HG03571 (cell line): ENCODE measurements around the gene CLEC2L.

Source experiments
- ATAC-seq: cut with Tn5 transposase; IDR thresholded peaks from one replicate; pipeline ENCODE4 v1.9.1; 2021; ENCODE audit not compliant: unreplicated experiment

Gene CLEC2L

DNA sequence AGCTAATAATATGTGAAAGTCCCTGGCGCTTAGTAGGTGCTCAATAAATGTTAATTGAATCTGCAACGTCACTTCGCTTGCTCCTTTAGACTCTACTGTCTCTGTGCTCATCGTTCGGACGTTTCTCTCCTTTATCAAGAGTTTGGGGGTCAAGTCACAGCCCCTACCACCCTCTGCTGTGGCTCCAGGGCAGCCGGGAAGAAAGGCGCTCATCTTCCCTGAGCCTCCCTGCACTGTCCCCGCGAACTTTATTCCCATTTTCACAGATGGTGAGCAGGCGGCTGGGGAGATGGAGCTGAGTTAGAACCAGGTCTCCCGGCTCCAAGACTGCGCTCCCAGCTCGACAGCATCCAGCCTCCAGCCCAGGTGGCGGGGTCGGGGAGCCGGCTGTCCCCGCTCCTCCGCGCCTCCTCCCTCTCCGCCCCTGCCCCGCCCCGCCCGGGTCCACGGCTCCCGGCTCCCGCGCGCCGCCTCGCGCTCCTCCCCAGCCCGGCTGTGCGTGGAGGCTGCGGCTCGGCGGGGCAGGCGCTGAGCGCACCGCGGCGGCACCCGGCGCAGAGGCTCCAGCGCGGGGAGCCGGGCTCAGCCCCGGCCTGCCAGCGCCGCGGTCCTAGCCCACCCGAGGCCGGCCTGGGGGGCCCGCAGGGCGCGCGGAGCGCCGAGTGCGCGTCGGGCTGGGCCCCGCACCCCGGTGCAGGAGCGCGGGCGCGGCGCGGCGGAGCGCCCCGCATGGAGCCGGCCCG lies at the start of gene CLEC2L:
Gene CLEC2L, plus strand, starts transcription at position 487 of the 743 bp plus-strand sequence. Its CDS starts 243 bp downstream, at position 730.
- ATAC-seq = no peak

DNA sequence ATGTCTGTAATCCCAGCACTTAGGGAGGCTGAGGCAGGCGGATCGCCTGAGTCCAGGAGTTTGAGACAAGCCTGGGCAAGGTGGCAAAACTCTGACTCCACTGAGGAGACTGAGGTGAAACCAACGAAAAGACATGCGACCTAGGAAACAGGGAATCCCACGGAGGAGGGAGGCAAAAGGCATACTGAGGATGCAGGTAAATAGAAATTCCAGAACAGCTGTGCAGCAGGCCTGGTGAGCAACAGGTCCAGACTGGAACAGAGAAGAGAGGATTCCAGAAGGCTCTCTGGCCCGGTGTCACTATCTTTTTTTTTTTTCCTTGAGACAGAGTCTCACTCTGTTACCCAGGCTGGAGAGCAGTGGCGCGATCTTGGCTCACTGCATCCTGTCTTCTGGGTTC lies 47.3 kb upstream of the CLEC2L start:
- no peak for ATAC-seq

- no peak for ATAC-seq
Observed at GRCh38 chr7:139476891-139477290, 46.6 kb upstream of the CLEC2L start.

DNA sequence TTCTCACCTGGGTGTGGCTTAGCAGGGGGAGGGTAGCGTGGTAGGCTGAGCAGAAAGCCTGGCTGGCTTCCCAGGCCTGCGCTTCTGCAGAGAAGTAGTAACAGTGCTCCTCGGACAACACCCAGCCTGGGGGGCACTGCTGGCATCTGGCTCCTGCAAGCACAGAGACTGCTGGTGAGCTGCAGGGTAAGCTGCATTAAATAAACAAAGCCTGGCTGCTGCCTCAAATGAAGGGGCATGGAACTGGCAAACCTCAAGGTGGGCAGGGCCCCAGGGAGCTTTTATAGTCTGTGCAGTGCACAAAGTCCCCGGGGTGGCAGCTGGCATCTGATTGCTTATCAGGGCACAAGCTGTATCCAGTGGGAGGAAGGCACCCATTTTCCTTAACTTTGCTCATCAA lies 43.9 kb upstream of the CLEC2L start:
- ATAC-seq = no peak

DNA sequence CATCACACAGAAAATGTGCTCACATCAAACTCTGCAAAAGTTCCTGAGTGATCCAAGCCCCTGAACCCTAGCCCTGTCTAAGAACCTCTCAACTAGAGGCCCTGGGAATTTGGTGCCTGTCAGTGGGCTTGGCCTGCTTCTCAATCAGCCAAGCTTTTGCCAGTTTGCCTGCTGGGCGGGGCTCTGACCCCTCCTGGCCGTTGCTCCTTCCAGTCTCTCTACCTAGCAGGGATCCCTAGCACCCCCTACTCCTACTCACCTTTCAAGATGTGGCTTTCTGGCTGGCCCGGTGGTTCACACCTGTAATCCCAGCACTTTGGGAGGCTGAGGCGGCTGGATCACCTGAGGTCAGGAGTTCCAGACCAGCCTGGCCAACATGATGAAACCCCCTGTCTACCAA lies 42.1 kb upstream of the CLEC2L start:
- ATAC-seq = no peak

GRCh38 chr7:139482122-139482521 lies 41.4 kb upstream of the CLEC2L start:
- no peak for ATAC-seq

DNA sequence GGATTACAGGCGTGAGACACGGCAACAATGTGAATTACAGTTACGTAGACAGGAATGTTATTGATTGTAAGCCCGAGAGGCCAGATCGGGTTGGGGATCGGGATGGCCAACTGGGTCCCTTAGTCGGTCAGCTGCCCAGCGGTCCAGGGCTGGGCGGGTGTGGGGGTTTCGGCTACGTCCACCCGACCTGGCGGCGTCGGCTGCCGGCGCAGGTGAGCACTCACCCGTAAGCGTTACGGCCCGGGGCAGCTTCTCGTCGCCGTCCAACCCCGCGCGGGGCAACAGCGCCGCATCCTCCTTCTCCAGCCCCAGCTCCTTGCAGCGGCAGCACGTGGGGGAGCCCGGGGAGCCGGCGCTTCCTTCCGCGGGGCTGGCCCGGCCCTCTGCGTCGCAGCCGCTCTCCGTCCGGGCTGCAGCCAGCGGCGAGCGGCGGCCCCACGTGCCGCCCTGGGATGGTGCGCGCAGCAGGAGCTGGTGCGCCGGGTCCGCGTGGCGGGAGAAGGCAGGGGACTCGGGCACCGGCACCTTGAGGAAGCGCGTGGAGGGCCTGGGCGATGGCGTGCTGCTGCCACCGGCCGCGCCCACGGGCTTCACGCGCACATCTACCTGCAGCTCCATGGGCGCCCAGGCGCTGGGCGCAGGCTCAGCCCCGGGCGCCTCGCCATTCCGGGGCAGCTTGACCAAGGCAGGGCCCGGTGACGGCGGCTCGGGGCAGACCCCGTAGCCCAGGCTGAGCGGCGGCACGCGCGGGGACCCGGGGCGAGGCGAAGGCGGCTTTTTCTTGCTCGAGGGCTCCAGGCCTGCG lies 40.6 kb upstream of the CLEC2L start:
- ATAC-seq = no peak

DNA sequence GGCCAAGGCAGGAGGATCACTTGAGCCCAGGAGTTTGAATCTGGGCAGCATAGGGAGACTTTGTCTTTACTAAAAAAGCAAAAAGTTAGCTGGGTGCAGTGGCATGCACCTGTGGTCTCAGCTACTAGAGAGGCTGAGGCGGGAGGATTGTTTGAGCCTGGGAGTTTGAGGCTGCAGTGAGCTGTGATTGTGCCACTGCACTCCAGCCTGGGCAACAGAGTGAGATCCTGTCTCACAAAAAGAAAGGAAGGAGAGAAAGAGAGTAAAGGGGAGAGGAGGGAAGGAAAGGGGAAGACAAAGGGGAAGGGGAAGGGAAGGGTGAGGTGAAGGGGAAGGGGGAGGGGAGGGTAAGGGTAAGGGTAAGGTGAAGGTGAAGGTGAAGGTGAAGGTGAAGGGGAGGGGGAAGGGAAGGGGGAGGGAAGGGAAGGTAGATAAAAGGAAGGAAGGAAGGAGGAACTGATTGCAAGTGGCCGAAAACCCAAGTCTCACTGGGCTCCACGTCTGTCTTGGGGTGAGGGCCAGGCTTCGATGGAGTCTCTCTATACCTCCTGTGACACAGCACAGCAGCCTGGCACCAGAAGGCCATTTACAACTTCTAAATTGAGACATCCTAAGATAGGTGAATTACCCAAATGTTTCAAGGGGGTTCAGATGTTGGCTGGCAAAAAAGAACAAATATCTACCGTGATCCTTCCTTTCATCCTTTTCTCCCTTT lies 36.0 kb upstream of the CLEC2L start:
- ATAC-seq = no peak

GRCh38 chr7:139488810-139489209 lies 34.7 kb upstream of the CLEC2L start:
- ATAC-seq = no peak

GRCh38 chr7:139490130-139490529 lies 33.4 kb upstream of the CLEC2L start:
- ATAC-seq = no peak

- ATAC-seq = no peak
Observed at GRCh38 chr7:139492293-139492692, 31.2 kb upstream of the CLEC2L start.

GRCh38 chr7:139494835-139495579 lies 28.5 kb upstream of the CLEC2L start:
- ATAC-seq = peak; percentile 47

GRCh38 chr7:139495580-139496125 lies 27.8 kb upstream of the CLEC2L start:
- no peak for ATAC-seq

DNA sequence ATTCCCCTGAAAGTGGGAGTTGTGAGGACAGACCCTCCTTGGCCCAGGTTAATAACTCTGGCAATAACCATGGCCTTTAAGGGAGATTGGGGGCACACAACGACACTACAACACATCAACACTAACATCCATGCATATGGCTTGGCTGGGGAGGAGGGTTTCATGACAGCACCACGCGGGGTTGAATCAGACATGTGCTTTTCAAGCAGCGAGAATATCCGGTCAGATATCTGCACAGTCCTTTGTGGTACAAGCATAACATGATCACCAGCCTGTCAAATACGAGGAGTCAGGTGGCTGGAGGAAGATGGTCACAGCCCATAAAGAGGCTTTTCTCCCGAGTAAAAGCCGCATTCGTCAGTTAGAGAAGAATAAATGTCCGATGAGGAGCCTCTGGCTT lies 27.0 kb upstream of the CLEC2L start:
- no peak for ATAC-seq

GRCh38 chr7:139500770-139501138 lies 22.7 kb upstream of the CLEC2L start:
- no peak for ATAC-seq

GRCh38 chr7:139502226-139502625 lies 21.3 kb upstream of the CLEC2L start:
- no peak for ATAC-seq

DNA sequence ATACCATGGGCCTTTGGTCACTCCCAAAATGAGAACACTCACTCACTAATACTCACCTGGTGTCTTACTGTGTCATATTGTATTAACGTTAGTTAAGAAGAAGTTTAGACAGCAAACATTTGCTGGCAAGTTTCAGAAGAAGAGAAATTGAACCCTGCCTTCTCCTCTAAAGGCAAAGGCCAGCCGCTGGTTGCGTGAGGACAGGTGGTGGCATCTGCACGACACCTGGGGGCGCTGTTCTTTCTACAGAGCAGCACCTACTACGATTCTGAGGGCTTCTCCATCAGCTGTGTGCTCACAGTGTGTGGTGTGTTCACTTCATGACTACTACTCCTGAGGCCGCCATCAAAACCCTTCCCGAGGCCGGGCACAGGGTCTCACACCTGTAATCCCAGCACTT lies 17.9 kb upstream of the CLEC2L start:
- ATAC-seq = no peak

DNA sequence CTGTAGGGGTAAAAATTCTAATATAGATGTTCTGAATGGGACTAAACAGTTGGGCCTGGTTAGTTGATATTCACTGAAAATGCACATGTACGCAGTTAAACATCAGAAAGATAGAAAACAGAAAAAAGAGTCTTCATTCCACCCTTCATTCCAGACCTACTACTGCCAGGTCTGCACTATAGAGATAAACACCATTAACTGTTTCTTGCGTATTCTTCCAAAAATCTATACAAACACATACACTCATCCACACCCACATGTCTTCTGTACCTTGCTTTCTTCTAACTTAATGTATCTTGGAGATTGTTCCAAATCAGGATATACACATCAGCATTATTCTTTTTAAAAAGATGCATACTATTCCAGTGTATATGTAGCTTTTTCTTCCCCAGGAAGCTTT lies 13.9 kb upstream of the CLEC2L start:
- ATAC-seq = no peak

DNA sequence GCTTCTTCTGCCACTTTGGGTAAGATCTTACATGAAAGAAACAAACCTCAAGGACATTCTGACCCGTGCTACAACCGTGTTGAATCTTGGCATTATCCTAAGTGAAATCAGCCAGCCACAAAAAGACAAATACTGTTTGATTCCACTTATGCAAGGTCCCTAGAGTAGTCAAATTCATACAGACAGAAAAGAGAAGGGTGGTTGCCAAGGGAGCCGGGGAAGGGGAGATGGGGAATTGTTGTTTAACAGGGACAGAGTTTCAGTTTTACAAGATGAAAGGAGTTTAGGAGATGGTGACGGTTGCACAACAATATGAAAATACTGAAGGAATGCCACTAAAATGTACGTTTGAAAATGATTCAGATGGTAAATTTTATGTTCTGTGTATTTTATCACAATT lies 12.2 kb upstream of the CLEC2L start:
- ATAC-seq = no peak

DNA sequence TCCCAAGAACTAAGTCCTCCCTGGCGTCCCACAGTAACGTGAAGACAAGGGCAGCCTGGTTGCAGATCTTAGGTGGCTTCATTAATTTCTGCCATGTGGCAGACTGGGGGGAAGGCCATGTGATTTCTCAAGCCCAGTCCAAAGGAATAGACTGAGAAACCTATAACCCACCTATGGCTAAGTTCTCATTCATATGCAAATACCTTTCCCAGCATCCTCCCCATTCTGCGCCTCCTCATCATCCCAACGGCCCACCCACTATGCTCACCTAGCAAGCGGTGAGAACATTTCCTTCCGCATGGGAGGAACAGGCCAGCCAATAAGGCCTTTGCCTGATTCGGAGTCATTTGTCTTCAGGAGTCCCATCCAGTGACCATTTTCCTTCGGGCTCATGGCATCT lies 8.2 kb upstream of the CLEC2L start:
- ATAC-seq = no peak

DNA sequence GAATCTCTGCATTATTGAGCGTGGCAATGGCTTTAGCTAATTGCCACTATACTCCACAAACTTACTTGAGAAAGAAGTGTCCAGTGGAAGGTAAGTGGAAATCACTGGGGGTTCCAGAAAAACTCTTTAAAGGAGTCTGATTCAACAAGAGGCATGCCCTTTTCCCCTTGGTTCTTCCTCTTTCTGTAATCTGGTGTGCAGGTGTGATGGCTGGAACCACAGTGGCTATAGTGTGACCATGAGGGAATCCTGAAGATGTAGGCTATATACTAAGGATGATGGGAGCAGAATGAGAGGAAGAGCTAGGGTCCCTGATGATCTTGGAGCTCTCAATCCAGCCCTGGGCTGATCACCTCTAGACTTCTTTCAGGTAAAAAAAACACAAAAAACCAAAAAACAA lies 2.0 kb upstream of the CLEC2L start:
- ATAC-seq = no peak
